Esophagus squamous epithelium (tissue), 4 donors: Measurements from ENCODE around the gene TBCD.

Source experiments
- CTCF ChIP-seq, 6 experiments: fragments of 450-650 bp in 4 of 6; fragments of 200-600 bp in 2 of 6; sonication (generic) in 2 of 6; IDR thresholded peaks; one replicate each; pipeline ENCODE4 v1.5.1; 2016 to 2019; ENCODE audit warnings: antibody characterized with exemption in 6 of 6, mild to moderate bottlenecking in 4 of 6, moderate library complexity in 4 of 6
- POLR2A ChIP-seq, 4 donors: fragments of 450-650 bp; IDR thresholded peaks; one replicate each; pipeline ENCODE4 v1.6.1; 2017; ENCODE audit warnings: antibody characterized with exemption in 4 of 4, mild to moderate bottlenecking in 4 of 4, moderate library complexity in 3 of 4

- TF ChIP-seq CTCF (IDR thresholded peaks at IDR 0.05) (no peak), POLR2A (IDR thresholded peaks at IDR 0.05) (no peak)
Measured at GRCh38 chr17:82965371-82965770, 213.5 kb downstream of the TBCD start.
